ENCODE measurements around the gene TEP1. TPM values are rescaled to one million over a fixed set of nuclear protein-coding genes. Genes with fewer than 3 reads are reported as not detected.
A peak's percentile ranks its signal among the peaks of the same experiment; 100 is the strongest.
"Not testable (repeated sequence)": the region's sequence is repeated elsewhere in the genome, so short reads cannot be mapped to it uniquely, and the experiment has no call there.

Gene TEP1
- total RNA-seq, 2 experiments from 2014 or later: 21.6 to 22.1 TPM

DNA sequence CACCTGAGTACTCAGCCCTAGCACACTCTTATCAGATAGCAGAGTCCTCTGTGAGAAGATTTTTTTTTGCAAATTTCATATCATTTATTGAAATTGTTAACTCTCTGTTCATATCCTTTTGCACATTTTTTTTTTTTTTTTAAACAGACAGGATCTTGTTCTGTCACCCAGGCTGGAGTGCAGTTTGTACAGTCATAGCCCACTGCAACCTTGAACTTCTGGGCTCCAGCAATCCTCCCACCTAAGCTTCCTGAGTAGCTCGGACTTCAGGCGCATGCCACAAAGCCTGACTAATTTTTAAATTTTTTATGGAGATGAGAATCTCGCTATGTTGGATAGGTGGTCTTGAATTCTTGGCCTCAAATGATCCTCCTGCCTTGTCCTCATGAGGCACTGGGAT lies 65.6 kb downstream of the TEP1 start:
- no peak for DNase-seq
- H3K36me3 Mint-ChIP-seq: peaks cover 36% of the 10 kb centered on the region
- peaks cover 3% of the 10 kb centered on the region for H3K27me3 Mint-ChIP-seq
- no peak overlapping the region for H3K27ac Mint-ChIP-seq
- peaks cover 21% of the 10 kb centered on the region for H3K4me1 Mint-ChIP-seq
- no peak overlapping the region for H3K4me3 Mint-ChIP-seq
- no peaks in the 10 kb centered on the region for H3K9me3 Mint-ChIP-seq

DNA sequence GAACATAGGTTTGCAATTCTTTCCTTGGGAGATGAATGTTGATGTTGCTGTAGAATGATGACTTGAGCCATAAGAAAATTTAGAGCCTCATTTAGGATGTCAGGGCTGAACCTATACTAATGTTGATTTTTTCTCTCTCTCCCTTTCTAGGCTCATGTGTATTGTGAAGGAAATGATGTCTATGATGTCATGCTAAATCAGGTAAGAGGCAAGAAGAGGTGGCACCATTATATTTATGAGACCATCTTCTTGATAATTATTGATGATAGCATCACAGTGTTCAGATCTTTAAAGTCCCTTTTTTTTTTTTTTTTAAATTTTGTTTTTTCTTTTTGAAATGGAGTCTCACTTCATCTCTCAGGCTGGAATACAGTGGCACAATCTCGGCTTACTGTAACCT lies 66.6 kb downstream of the TEP1 start:
- peaks cover 33% of the 10 kb centered on the region for H3K36me3 Mint-ChIP-seq
- no peak overlapping the region for H3K4me3 Mint-ChIP-seq
- H3K27me3 Mint-ChIP-seq: peaks cover 3% of the 10 kb centered on the region
- H3K4me1 Mint-ChIP-seq: peaks cover 21% of the 10 kb centered on the region
- no peak overlapping the region for H3K27ac Mint-ChIP-seq
- DNase-seq: no peak
- no peaks in the 10 kb centered on the region for H3K9me3 Mint-ChIP-seq

DNA sequence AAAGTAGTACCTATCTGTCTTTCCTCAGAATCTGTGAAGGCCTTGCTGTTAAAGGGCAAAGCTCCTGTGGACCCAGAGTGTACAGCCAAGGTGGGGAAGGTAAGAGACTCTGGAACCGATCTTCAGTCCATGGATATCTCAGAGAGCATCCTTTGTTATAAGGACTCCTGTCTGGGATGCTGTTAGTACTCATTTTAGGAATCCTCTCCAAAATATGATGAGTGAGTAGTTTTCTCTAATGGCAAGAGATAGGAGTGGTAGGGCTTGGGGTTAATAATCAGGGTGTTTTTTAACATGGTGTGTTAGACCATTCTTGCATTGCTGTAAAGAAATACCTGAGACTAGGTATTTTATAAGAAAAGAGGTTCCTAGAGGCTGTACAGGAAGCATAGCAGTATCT lies 67.9 kb downstream of the TEP1 start:
- Mint-ChIP-seq H3K36me3 (peaks cover 31% of the 10 kb centered on the region), H3K9me3 (no peaks in the 10 kb centered on the region), H3K27me3 (peaks cover 3% of the 10 kb centered on the region), H3K4me3 (no peak overlapping the region), H3K4me1 (peaks cover 21% of the 10 kb centered on the region), H3K27ac (peak overlapping the region; percentile 9)
- DNase-seq: no peak

DNA sequence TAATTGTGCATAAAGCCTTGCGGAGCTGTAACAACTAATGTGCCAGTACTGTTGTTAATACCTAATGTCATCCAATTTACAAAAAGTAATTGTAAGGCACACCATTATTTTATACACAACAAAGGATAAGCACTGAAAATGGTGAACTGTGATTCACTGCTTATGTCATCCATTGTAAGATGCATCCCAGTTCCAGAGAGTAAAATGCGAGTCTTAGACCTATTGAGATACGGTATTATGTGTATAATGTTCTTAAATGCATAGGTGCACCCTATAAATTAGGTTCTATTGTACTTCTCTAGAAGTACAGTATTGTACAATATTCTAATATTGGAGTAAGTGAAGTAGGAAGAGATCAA lies 69.5 kb downstream of the TEP1 start:
- peaks cover 3% of the 10 kb centered on the region for H3K27me3 Mint-ChIP-seq
- peaks cover 22% of the 10 kb centered on the region for H3K4me1 Mint-ChIP-seq

DNA sequence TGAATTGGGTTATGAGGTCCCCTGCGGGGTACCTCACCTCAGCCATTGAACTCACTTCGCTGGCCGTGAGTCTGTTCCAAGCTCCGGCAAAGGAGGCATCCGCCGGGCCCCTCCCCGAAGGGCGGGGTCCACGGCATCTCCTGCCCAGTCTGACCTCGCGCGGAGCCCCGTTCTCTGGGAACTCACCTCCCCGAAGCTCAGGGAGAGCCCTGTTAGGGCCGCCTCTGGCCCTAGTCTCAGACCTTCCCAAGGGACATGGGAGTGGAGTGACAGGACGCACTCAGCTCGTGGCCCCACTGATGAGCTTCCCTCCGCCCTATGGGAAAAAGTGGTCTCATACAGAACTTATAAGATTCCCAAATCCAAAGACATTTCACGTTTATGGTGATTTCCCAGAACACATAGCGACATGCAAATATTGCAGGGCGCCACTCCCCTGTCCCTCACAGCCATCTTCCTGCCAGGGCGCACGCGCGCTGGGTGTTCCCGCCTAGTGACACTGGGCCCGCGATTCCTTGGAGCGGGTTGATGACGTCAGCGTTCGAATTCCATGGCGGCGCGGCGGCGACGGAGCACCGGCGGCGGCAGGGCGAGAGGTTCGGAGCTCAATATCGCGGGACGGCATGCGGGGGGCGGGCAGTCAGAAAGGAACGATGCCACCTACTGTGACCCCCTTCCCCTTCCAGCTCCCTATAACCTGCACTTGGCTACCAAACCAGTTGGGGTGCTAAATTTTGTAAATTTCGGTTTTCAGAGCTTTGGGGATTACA lies 70.0 kb downstream of the TEP1 start, which contains the start of gene PARP2:
Gene PARP2 (plus strand): TSS at position 544 of the 770 bp plus-strand sequence. CDS start 7 bp downstream, at position 551.
- peak; percentile 99 for DNase-seq
- Mint-ChIP-seq H3K27ac (peak within 1 kb of the TSS; percentile 94), H3K4me3 (peak within 1 kb of the TSS; percentile 98), H3K27me3 (peaks cover 3% of the 10 kb centered on the region), H3K4me1 (peaks cover 22% of the 10 kb centered on the region), H3K36me3 (peaks cover 25% of the 10 kb centered on the region), H3K9me3 (no peaks in the 10 kb centered on the region)

More for the DNA sequence above, 69.5 kb downstream of the TEP1 start:
- peak overlapping the region; percentile 98 for H3K4me3 Mint-ChIP-seq
- no peak for DNase-seq
- peak overlapping the region; percentile 94 for H3K27ac Mint-ChIP-seq
- H3K9me3 Mint-ChIP-seq: no peaks in the 10 kb centered on the region
- H3K36me3 Mint-ChIP-seq: peaks cover 26% of the 10 kb centered on the region

DNA sequence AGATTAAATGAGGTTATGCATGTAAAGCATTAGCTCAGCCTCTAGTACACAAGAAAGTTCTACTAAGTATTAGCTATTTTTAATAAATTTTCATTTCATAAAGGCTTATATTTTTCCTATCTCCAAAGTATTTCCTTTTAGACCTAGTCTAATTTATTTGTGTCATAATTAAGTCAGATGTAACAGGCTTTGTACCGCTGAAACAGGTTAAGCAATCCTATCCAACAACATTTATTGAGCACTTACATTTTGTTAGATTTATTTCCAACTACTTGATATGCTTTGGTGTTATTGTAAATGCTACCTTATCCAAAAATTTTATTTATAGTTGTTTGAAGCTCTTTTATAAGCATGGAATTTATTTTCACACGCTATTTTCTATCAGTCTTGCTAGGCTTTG lies 71.7 kb downstream of the TEP1 start:
- H3K4me3 Mint-ChIP-seq: peak overlapping the region; percentile 98
- H3K27ac Mint-ChIP-seq: no peak overlapping the region

DNA sequence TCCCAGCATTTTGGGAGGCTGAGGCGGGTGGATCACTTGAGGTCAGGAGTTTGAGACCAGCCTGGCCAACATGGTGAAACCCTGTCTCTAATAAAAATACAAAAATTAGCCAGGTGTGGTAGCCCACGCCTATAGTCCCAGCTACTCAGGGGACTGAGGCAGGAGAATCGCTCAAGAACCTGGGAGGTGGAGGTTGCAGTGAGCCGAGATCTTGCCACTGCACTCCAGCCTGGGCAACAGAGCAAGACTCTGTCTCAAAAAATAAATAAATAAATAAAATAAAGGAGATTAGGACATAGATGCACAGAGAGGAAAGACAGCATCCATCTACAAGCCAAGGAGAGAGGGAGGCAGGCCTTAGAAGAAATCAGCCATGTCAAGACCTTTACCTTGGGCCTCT lies 72.3 kb downstream of the TEP1 start:
- H3K4me3 Mint-ChIP-seq, H3K9me3 Mint-ChIP-seq, H3K27me3 Mint-ChIP-seq, DNase-seq, H3K27ac Mint-ChIP-seq: not testable (repeated sequence)
- H3K4me1 Mint-ChIP-seq: peaks cover 22% of the 10 kb centered on the region
- peaks cover 12% of the 10 kb centered on the region for H3K36me3 Mint-ChIP-seq

More for the DNA sequence above, 71.7 kb downstream of the TEP1 start:
- H3K27me3 Mint-ChIP-seq: peaks cover 3% of the 10 kb centered on the region
- peaks cover 17% of the 10 kb centered on the region for H3K36me3 Mint-ChIP-seq
- DNase-seq: no peak
- H3K9me3 Mint-ChIP-seq: no peaks in the 10 kb centered on the region
- H3K4me1 Mint-ChIP-seq: peaks cover 22% of the 10 kb centered on the region

DNA sequence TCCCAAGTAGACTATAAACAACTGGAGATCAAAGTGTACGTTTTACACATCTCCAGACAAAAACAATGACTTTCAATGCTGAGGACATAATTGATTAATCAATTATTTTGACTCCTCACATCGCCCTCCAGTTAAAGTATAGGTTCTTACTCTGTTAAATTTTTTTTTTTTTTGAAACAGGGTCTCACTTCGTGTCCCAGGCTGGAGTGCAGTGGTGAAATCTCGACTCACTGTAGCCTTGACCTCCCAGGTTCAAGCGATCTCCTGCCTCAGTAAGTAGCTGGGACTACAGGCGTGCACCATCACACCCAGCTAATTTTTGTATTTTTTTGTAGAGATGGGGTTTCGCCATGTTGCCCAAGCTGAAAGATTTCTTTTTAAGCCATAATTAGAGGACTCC lies 79.3 kb downstream of the TEP1 start:
- Mint-ChIP-seq H3K4me3 (no peak overlapping the region), H3K27me3 (no peaks in the 10 kb centered on the region), H3K36me3 (peaks cover 21% of the 10 kb centered on the region), H3K9me3 (no peaks in the 10 kb centered on the region), H3K27ac (no peak overlapping the region), H3K4me1 (peaks cover 29% of the 10 kb centered on the region)
- no peak for DNase-seq

DNA sequence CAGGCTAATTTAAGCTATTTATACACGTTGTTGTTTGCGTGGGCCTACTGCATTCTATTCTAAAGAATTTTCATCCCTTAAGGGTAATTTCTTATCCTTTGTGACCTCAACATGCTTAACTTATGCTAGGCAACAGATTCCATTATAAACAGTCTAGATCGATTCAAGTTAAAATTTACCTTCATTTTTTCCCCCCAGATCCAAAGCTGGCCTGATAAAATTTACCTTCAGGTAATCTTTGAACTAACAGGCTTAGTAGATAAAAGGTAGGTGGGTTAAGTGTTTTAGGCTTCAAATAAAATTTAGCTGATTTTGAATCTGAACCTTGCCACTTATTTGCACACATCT lies 79.8 kb downstream of the TEP1 start:
- H3K27me3 Mint-ChIP-seq: no peaks in the 10 kb centered on the region
- peak overlapping the region; percentile 96 for H3K27ac Mint-ChIP-seq
- no peak for DNase-seq
- H3K36me3 Mint-ChIP-seq: peaks cover 26% of the 10 kb centered on the region
- peak overlapping the region; percentile 99 for H3K4me3 Mint-ChIP-seq
- no peaks in the 10 kb centered on the region for H3K9me3 Mint-ChIP-seq
- peaks cover 33% of the 10 kb centered on the region for H3K4me1 Mint-ChIP-seq

DNA sequence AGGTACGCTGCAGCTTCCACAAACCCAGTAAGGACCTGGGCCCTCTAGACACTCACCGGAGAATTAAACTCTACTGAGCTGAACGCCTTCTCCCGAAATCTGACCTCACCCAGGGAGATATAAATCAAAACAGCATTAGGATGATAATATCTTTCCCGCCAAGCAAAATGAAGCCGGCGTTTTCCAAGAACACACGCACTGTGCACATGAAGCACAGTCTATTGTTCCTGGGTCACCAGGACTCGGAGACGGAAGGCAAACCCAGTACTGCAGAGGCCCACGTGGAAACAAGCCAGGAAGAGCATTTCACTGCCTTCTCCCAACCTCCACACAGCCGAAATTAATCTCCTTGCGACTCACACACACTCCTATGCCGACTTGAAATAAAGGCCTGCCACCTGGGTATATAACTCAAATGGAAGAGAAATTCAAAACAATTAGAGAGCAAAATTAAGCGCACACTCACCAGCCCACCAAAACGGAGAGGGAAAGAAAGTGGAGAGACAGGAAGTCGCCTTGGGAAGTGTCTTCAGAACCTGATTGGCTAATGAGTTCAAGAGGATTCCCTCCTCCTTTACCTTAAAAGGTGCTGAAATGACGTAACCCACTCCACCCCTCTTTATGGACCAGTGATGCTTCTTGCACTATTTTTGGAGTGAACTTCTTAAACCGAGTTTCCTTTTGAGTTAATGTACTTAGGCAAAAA lies 80.4 kb downstream of the TEP1 start, which contains the start of gene CCNB1IP1:
Gene CCNB1IP1 (minus strand): TSS at position 492 of the 706 bp plus-strand sequence. CDS start 16,756 bp downstream, outside the sequence.
- Mint-ChIP-seq H3K36me3 (peaks cover 26% of the 10 kb centered on the region), H3K4me1 (peaks cover 36% of the 10 kb centered on the region), H3K27ac (peak within 1 kb of the TSS; percentile 96), H3K4me3 (peak within 1 kb of the TSS; percentile 99), H3K27me3 (no peaks in the 10 kb centered on the region), H3K9me3 (no peaks in the 10 kb centered on the region)
- DNase-seq: peak; percentile 31

DNA sequence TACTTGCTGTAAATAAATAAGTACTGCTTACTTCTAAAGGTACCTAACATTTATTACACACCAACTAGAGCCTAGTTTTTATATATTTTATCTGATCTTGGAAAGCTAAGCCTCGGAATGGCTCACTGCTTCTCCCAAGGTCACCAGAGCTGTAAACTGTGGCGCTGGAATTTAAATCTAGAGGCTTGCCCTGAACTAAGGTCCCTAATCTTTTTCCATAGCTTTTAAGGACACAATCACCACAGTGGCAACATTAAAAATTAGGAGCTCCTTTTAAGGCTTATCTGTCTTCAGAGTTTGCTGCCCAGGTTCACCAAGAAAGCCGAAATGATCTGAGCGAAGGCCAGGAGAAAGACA lies 80.9 kb downstream of the TEP1 start:
- Mint-ChIP-seq H3K27ac (peak overlapping the region; percentile 96), H3K9me3 (no peaks in the 10 kb centered on the region), H3K36me3 (peaks cover 26% of the 10 kb centered on the region), H3K4me1 (peaks cover 42% of the 10 kb centered on the region), H3K4me3 (peak overlapping the region; percentile 99), H3K27me3 (no peaks in the 10 kb centered on the region)
- DNase-seq: no peak

DNA sequence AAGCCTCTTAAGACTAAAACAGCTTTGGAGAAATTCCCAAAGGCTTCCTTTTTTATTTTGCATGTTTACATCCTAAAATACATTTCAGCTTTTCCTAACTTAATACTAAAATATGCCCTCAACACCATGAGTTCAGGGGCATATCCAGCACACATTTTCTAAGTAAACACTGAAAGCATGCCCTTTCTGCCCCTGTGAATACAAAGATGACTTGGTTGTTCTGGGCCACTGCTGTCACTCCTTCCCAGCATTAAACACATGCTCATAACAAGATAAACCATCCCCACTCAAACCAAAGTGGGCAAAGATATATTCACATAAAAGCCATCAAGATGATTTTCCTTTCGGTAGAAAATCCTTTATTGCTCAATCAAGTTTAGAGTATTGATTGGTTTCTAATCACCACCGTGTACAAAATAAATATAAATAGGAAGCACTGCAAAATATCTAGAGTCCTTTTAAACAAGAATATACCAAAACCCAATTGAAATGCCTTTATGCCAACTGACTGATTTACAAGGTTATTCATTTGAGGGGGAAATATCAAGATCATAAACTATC lies 82.2 kb downstream of the TEP1 start:
- Mint-ChIP-seq H3K4me3 (peak overlapping the region; percentile 50), H3K4me1 (peaks cover 47% of the 10 kb centered on the region), H3K36me3 (peaks cover 32% of the 10 kb centered on the region), H3K9me3 (no peaks in the 10 kb centered on the region), H3K27me3 (no peaks in the 10 kb centered on the region), H3K27ac (no peak overlapping the region)
- no peak for DNase-seq

DNA sequence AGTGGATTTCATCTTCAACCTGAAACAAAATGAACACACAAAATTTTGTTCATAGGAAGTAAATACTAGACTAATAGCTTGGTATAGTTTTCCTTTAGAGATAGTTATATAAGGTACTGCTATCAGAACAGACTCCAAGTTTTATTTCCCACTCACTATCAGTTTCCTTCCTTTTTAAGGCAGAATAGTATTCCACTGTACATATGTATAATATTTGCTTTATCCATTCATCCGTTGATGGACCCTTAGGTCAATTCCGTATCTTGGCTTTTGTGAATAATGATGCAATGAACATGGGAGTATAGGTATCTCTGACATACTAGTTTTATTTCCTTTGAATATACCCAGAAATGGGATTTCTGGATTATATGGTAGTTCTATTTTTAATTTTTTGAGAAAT lies 83.9 kb downstream of the TEP1 start:
- no peak for DNase-seq
- Mint-ChIP-seq H3K27me3 (no peaks in the 10 kb centered on the region), H3K27ac (no peak overlapping the region), H3K4me1 (peaks cover 39% of the 10 kb centered on the region), H3K9me3 (no peaks in the 10 kb centered on the region), H3K4me3 (no peak overlapping the region), H3K36me3 (peaks cover 36% of the 10 kb centered on the region)

DNA sequence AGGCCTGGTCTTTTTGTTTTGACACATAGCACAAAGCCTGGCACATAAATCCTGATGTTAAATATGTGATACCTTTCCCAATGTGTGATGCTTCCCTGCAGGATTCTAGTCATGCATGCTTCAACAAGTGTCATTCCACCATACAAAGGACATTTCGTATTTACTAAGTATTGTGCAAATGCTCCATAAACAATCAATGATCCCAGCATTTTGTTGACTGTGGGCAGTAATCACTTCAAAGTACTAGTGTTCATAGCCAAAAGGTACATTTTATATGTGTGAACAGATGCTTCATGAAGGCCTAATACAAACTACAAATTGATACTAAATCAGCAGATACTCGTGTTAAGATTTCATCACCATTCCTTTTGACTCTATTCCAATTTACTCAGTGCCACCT lies 84.6 kb downstream of the TEP1 start:
- Mint-ChIP-seq H3K4me1 (peaks cover 39% of the 10 kb centered on the region), H3K4me3 (peak overlapping the region; percentile 14), H3K27ac (no peak overlapping the region), H3K36me3 (peaks cover 42% of the 10 kb centered on the region), H3K9me3 (no peaks in the 10 kb centered on the region), H3K27me3 (no peaks in the 10 kb centered on the region)
- no peak for DNase-seq
